ENCODE data around the gene EXOC7.

The EXOC7 gene

GRCh38 chr17:76076765-76077583 lies 26.6 kb downstream of the EXOC7 start:
- TF ChIP-seq CTCF (IDR thresholded peaks at IDR 0.05; ENCODE audit: low read depth, low read length, missing control alignments), result no peak
- DNase-seq (ENCODE audit: extremely low read depth, low read depth), result no peak
- no peak overlapping the region for H3K4me3 ChIP-seq (replicated peaks; ENCODE audit: low read depth, low read length)

- DNase-seq (ENCODE audit: extremely low read depth, low read depth), result no peak
- no peak for TF ChIP-seq CTCF (IDR thresholded peaks at IDR 0.05; ENCODE audit: low read depth, low read length, missing control alignments)
- no peak overlapping the region for H3K4me3 ChIP-seq (replicated peaks; ENCODE audit: low read depth, low read length)
Observed at GRCh38 chr17:76076146-76076764, 27.3 kb downstream of the EXOC7 start.

GRCh38 chr17:76075364-76076145 lies 28.0 kb downstream of the EXOC7 start:
- no peak for TF ChIP-seq CTCF (IDR thresholded peaks at IDR 0.05; ENCODE audit: low read depth, low read length, missing control alignments)
- no peak overlapping the region for H3K4me3 ChIP-seq (replicated peaks; ENCODE audit: low read depth, low read length)
- no peak for DNase-seq (ENCODE audit: extremely low read depth, low read depth)

- TF ChIP-seq CTCF (IDR thresholded peaks at IDR 0.05; ENCODE audit: low read depth, low read length, missing control alignments), result no peak
- DNase-seq (ENCODE audit: extremely low read depth, low read depth), result no peak
- no peak within 1 kb of the TSS for H3K4me3 ChIP-seq (replicated peaks; ENCODE audit: low read depth, low read length)
Observed at GRCh38 chr17:76074390-76075363, 28.9 kb downstream of the EXOC7 start, which contains the start of gene GALR2. Gene GALR2 (plus strand): TSS chr17:76074781. CDS start chr17:76074884, 103 bp downstream.

- no peak for TF ChIP-seq CTCF (IDR thresholded peaks at IDR 0.05; ENCODE audit: low read depth, low read length, missing control alignments)
- DNase-seq (ENCODE audit: extremely low read depth, low read depth), result peak; percentile 66
Observed at GRCh38 chr17:76072148-76072858, 31.3 kb downstream of the EXOC7 start, which contains the start of gene SRP68. Gene SRP68 (minus strand): TSS chr17:76072517. CDS start chr17:76072491, 26 bp downstream.

More at GRCh38 chr17:76072148-76072858, 31.3 kb downstream of the EXOC7 start, which contains the start of gene SRP68:
- H3K4me3 ChIP-seq (replicated peaks; ENCODE audit: low read depth, low read length), result peak within 1 kb of the TSS; percentile 61
